AG04450 (cell line): Measurements from ENCODE around the gene CEACAM18. TPM values are rescaled to one million over a fixed set of nuclear protein-coding genes. Genes with fewer than 3 reads are reported as not detected.

Source experiments
- CTCF ChIA-PET: fragments of 300-600, 350-600 bp; formaldehyde crosslinking; extraction: SDS; loops from one replicate; lab custom pipeline; 2022; ENCODE audit warnings: antibody characterized with exemption, inconsistent platforms; lab: Charles Lee
- POLR2A ChIA-PET: fragments of 350-600 bp; formaldehyde crosslinking; extraction: SDS; loops from one replicate; lab custom pipeline; 2021; ENCODE audit warnings: antibody characterized with exemption, inconsistent platforms; lab: Yijun Ruan, JAX
- DNase-seq: peaks from one replicate; pipeline ENCODE4 v3.0.0-alpha.2; 2011; ENCODE audit warnings: low read depth, low spot score
- H3K27ac ChIP-seq: one replicate; pipeline ENCODE4 v1.5.1; 2012; ENCODE audit warnings: low read depth, low read length, control low read depth
- H3K27me3 ChIP-seq: one replicate; pipeline ENCODE4 v1.6.0; 2012; ENCODE audit warnings: low read length; ENCODE audit not compliant: control insufficient read depth, insufficient read depth
- H3K4me3 ChIP-seq: 2 replicates; pipeline ENCODE4 v1.5.1; 2011; ENCODE audit warnings: mild to moderate bottlenecking, low read depth, low read length, control low read depth
- H3K9me3 ChIP-seq: 2 replicates; pipeline ENCODE4 v1.5.1; 2012; ENCODE audit warnings: low read length; ENCODE audit not compliant: control insufficient read depth, insufficient read depth
- polyA minus RNA-seq: library from RNA; depleted of rRNA, polyadenylated mRNA; stranded (reverse); fragments of >200 nt; gene quantifications from 2 replicates; pipeline ENCODE4 v1.2.3, GENCODE V29; 2011; rRNA and poly(A)+ RNA removed
- polyA plus RNA-seq: library from polyadenylated mRNA; depleted of rRNA; stranded (reverse); fragments of >200 nt; gene quantifications from 2 replicates; pipeline ENCODE4 v1.2.3, GENCODE V29; 2011; rRNA removed
- TF ChIP-seq, protein P1 (sequence below): IDR thresholded peaks from 2 replicates; pipeline ENCODE4 v1.5.1; 2011; ENCODE audit warnings: low read depth, low read length, control low read depth, inconsistent platforms

CEACAM18 gene
- polyA plus RNA-seq (not detected in 2 replicates), polyA minus RNA-seq (not detected in 2 replicates)

DNA sequence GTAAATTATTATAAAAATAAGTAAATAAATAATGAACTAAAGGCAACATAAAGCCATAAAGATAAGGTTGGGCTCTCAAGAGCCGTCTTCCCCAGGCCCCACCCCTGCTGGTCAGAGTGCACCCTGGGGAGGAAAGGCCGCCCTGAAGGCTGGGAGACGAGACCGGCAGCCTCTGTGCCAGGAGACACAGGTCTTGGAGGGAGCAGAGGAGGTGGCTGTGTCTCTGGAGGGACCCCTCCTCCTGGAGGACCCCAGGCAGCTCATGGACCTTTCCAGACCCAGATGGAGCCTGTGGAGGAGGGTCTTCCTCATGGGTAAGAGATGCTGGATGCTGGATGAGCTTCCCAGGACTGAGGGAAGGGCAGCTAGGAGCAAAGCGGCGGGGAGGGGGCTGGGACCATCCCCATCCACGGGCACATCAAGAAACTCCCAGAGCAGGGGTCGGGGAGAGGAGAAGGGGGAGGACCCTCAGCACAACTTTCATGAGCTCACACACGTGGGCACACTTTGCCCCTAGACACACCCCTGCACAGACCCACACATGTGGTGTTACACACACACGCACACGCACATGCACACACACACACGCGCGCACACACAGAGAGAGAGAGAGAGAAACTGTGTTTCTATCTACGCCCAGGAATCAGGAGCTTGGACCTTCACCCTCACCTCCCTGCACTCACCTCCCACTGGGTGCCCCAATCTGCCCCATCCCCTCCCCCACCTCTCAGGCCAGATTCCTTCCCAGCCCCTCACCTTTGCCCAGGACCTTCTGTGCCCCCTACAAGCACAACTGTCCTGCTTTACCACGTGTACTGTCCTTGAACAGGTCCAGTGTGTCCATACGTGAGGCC, at the start of gene CEACAM18:
Gene CEACAM18, plus strand, starts transcription at position 159 of the 854 bp plus-strand sequence.
- TF ChIP-seq, protein P1, sequence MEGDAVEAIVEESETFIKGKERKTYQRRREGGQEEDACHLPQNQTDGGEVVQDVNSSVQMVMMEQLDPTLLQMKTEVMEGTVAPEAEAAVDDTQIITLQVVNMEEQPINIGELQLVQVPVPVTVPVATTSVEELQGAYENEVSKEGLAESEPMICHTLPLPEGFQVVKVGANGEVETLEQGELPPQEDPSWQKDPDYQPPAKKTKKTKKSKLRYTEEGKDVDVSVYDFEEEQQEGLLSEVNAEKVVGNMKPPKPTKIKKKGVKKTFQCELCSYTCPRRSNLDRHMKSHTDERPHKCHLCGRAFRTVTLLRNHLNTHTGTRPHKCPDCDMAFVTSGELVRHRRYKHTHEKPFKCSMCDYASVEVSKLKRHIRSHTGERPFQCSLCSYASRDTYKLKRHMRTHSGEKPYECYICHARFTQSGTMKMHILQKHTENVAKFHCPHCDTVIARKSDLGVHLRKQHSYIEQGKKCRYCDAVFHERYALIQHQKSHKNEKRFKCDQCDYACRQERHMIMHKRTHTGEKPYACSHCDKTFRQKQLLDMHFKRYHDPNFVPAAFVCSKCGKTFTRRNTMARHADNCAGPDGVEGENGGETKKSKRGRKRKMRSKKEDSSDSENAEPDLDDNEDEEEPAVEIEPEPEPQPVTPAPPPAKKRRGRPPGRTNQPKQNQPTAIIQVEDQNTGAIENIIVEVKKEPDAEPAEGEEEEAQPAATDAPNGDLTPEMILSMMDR = no peak
- POLR2A ChIA-PET = no interaction called here
- Histone ChIP-seq H3K27ac (no peak within 1 kb of the TSS), H3K4me3 (no peak within 1 kb of the TSS), H3K9me3 (peaks cover 9% of the 10 kb centered on the region; the same call in 1 of the 2 replicates), H3K27me3 (no peaks in the 10 kb centered on the region)
- CTCF ChIA-PET = interaction anchor here (1.0 kb wide), 1 partner anchor 299 kb away, joined by 3 read pairs; no protein-coding TSS in a partner anchor
- no peak for DNase-seq

DNA sequence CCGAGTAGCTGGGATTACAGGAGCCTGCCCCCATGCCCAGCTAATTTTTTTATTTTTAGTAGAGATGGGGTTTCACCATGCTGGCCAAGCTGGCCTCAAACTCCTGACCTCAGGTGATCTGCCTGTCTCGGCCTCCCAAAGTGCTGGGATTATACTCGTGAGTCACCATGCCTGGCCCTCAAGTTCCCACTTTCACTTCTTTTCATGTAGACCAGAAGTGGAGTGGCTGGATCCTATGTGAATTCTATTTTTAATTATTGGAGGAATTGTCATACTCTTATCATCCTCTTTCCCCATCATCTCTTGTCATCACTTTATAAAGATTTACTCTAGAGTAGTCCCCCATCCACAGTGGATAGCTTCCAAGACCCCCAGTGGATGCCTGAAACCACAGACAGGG, 48.1 kb upstream of the CEACAM18 start:
- Histone ChIP-seq H3K27me3 (no peaks in the 10 kb centered on the region), H3K4me3 (no peak overlapping the region), H3K27ac (no peak overlapping the region), H3K9me3 (no peaks in the 10 kb centered on the region; the same call in 1 of the 2 replicates)
- TF ChIP-seq, protein P1 = no peak
- DNase-seq = no peak
- POLR2A ChIA-PET = no interaction called here
- CTCF ChIA-PET = no interaction called here

DNA sequence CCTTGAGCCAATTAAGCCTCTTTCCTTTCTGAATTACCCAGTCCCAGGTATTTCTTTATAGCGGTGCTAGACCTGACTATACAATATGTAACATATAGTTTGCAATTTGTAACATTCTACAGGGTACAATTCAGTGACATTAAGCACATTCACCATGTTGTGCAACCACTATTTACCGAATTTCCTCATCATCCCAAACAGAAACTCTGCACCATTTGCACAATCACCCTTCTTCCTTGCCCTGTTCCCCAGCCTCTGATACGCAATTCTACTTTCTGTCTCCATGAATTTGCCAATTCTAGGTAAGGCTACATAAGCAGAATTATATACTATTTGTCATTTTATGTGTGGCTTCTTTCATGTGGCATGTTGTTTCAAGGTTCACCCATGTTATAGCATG, 47.2 kb upstream of the CEACAM18 start:
- H3K9me3 ChIP-seq = no peaks in the 10 kb centered on the region; the same call in 1 of the 2 replicates
- H3K27me3 ChIP-seq = no peaks in the 10 kb centered on the region
- CTCF ChIA-PET = no interaction called here
- POLR2A ChIA-PET = no interaction called here
- no peak for DNase-seq
- H3K4me3 ChIP-seq = no peak overlapping the region
- H3K27ac ChIP-seq = no peak overlapping the region
- TF ChIP-seq, protein P1 = no peak

DNA sequence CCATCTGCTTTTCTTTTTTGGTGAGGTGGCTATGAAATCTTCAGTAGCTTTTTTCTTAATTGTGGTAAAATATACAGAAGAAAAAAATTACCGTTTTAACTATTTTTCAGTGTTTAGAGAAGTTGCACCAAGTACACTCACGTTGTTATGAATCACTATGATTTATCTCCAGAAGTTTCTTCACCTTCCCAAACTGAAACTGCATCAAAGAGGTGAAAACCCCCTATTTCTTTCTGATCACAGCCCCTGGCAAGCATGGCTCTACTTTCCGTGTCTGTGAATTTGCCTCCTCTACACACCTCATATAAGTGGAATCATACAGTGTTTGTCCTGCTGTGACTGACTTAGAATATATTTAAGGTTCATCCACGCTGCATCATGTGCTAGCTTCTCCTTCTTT, 45.3 kb upstream of the CEACAM18 start:
- ChIA-PET POLR2A (no interaction called here), CTCF (interaction anchor here (0.6 to 0.7 kb wide), 4 partner anchors 19 to 486 kb away, joined by 3 to 5 read pairs (median 4); no protein-coding TSS in a partner anchor)
- no peak for DNase-seq
- Histone ChIP-seq H3K9me3 (no peaks in the 10 kb centered on the region), H3K27me3 (no peaks in the 10 kb centered on the region), H3K27ac (no peak overlapping the region), H3K4me3 (no peak overlapping the region)
- TF ChIP-seq, protein P1 = no peak

DNA sequence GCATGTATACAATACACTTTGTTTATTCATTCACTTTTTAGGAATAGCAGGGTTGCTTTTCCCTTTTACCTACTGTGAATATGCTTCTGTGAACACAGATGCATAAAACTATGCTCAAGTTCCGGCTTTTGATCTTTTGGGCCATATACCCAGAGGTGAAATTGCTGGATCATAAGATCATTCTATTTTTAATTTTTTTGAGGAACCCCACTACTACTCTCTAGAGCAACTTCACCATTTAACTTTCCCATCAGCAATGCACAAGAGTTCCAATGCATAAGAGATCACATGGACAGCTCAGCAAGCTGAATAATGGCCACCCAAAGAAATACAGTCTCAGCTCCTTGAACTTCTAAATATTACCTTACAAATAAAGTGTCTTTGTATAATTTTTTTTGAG, 43.9 kb upstream of the CEACAM18 start:
- no peak for DNase-seq
- Histone ChIP-seq H3K4me3 (no peak overlapping the region), H3K27me3 (no peaks in the 10 kb centered on the region), H3K9me3 (no peaks in the 10 kb centered on the region; the same call in 1 of the 2 replicates), H3K27ac (no peak overlapping the region)
- ChIA-PET POLR2A (no interaction called here), CTCF (no interaction called here)
- TF ChIP-seq, protein P1 = no peak
